ENCODE measurements around the gene COL18A1. TPM values are rescaled to one million over a fixed set of nuclear protein-coding genes. Genes with fewer than 3 reads are reported as not detected.

COL18A1 gene
- total RNA-seq, 1 experiment from 2014 or later = 3.3 TPM

DNA sequence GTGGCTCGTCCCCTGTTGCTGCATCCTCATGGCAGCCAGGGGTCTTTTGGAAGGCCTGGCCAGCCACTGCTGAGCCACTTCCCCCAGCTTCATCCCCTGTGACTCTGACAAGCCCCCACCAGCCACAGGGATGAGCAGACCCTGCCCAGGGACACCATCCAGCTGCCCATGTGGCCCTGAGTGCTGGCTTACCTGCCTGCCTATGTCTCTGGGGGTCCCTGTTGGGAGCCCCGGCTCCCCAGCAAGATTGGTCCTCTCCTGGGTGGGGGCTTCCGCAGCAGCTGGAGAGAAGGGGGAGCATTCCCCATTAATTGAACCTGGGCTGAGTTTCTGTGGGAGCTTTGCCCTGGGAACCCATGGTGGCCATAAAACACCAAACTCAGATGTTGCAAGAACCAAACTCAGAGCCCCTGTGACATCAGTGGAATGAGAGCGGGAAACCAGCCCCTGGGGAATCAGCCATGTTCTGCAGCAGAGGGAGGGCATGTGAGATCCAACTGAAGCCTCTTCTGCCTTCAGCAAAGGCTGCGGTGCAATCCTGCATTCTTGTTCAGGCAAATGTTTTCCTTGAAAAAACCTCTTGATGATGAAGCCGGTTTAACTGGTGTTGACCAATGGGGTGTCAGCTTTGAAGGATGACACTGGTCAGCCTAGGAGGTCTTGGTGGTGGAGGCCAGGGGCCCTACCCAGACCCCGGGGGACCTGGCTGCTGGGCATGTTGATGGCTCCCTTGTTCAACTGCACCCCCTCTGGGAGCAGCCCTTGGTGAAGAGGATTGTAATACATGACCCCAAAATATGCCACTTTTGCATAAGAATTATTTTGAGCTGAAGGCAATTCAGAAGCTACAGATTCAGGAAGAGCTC, 28.3 kb upstream of the COL18A1 start:
- H3K4me1 ChIP-seq (ENCODE audit: insufficient read depth, low read length, poor library complexity, severe bottlenecking) = no peaks in the 10 kb centered on the region
- H3K4me3 ChIP-seq (ENCODE audit: low read depth, low read length, poor library complexity, severe bottlenecking) = no peak overlapping the region
- no TSS peak for BruUV-seq (replicated peaks)
- DNase-seq (ENCODE audit: low spot score) = peak; percentile 37
- no peaks in the 10 kb centered on the region for H3K27me3 ChIP-seq (replicated peaks; ENCODE audit: insufficient read depth, low read depth, low read length, poor library complexity)
- H3K36me3 ChIP-seq (ENCODE audit: insufficient read depth, low read length, poor library complexity, severe bottlenecking) = no peaks in the 10 kb centered on the region
- POLR2A ChIA-PET (ENCODE audit: low non-redundant PET) = no interaction called here
- no peaks in the 10 kb centered on the region for H3K9me3 ChIP-seq (ENCODE audit: low read depth, low read length, poor library complexity, severe bottlenecking)
- CTCF ChIA-PET = no interaction called here
- intact Hi-C loops (cut with micrococcal nuclease; ENCODE audit: unreplicated experiment) = no loop called here
- H3K27ac ChIP-seq (ENCODE audit: low read depth, low read length, poor library complexity, severe bottlenecking) = no peak overlapping the region
- TF ChIP-seq CTCF (conservative IDR thresholded peaks at IDR 0.05; ENCODE audit: low read depth, low read length) = no peak
- TF ChIP-seq EZH2 (IDR thresholded peaks at IDR 0.05; ENCODE audit: borderline replicate concordance, low read depth, low read length, poor library complexity, severe bottlenecking) = no peak

DNA sequence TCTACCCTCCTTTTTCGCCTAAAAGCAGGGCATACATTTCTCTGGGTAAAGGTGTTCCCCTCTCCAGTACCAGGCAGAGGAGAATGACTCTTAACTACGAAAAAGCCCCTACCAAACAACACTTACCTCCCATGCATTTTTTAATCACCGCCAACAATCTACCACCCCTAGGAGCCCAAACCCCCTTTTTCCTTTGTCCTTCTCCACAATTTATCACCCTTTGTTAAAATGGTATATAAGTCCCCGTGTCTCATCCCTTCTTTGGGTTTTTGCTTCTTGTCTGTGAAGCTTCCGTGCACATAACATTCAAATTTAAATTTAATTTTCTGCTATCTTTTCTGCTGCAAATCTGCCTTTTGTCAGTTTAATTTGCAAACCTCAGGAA, 27.6 kb upstream of the COL18A1 start:
- no peak overlapping the region for H3K4me3 ChIP-seq (ENCODE audit: low read depth, low read length, poor library complexity, severe bottlenecking)
- BruUV-seq (replicated peaks) = no TSS peak
- H3K27me3 ChIP-seq (replicated peaks; ENCODE audit: insufficient read depth, low read depth, low read length, poor library complexity) = no peaks in the 10 kb centered on the region
- POLR2A ChIA-PET (ENCODE audit: low non-redundant PET) = no interaction called here
- intact Hi-C loops (cut with micrococcal nuclease; ENCODE audit: unreplicated experiment) = no loop called here
- no peak overlapping the region for H3K27ac ChIP-seq (ENCODE audit: low read depth, low read length, poor library complexity, severe bottlenecking)
- no peaks in the 10 kb centered on the region for H3K36me3 ChIP-seq (ENCODE audit: insufficient read depth, low read length, poor library complexity, severe bottlenecking)
- CTCF ChIA-PET = interaction anchor here (0.6 kb wide), 1 partner anchor 503 kb away, joined by 3 read pairs; no protein-coding TSS in a partner anchor
- DNase-seq (ENCODE audit: low spot score) = no peak
- TF ChIP-seq CTCF (conservative IDR thresholded peaks at IDR 0.05; ENCODE audit: low read depth, low read length) (no peak), EZH2 (IDR thresholded peaks at IDR 0.05; ENCODE audit: borderline replicate concordance, low read depth, low read length, poor library complexity, severe bottlenecking) (no peak)
- H3K4me1 ChIP-seq (ENCODE audit: insufficient read depth, low read length, poor library complexity, severe bottlenecking) = no peaks in the 10 kb centered on the region
- H3K9me3 ChIP-seq (ENCODE audit: low read depth, low read length, poor library complexity, severe bottlenecking) = no peaks in the 10 kb centered on the region

GRCh38 chr21:45377866-45378257, 27.1 kb upstream of the COL18A1 start:
- intact Hi-C loops (cut with micrococcal nuclease; ENCODE audit: unreplicated experiment) = no loop called here

More at GRCh38 chr21:45377866-45378257, 27.1 kb upstream of the COL18A1 start:
- no peaks in the 10 kb centered on the region for H3K27me3 ChIP-seq (replicated peaks; ENCODE audit: insufficient read depth, low read depth, low read length, poor library complexity)
- H3K27ac ChIP-seq (ENCODE audit: low read depth, low read length, poor library complexity, severe bottlenecking) = no peak overlapping the region
- CTCF ChIA-PET = interaction anchor here (0.6 kb wide), 1 partner anchor 503 kb away, joined by 3 read pairs; no protein-coding TSS in a partner anchor
- POLR2A ChIA-PET (ENCODE audit: low non-redundant PET) = no interaction called here
- H3K36me3 ChIP-seq (ENCODE audit: insufficient read depth, low read length, poor library complexity, severe bottlenecking) = no peaks in the 10 kb centered on the region
- H3K4me1 ChIP-seq (ENCODE audit: insufficient read depth, low read length, poor library complexity, severe bottlenecking) = no peaks in the 10 kb centered on the region
- BruUV-seq (replicated peaks) = no TSS peak
- H3K9me3 ChIP-seq (ENCODE audit: low read depth, low read length, poor library complexity, severe bottlenecking) = no peaks in the 10 kb centered on the region
- DNase-seq (ENCODE audit: low spot score) = no peak
- no peak for TF ChIP-seq EZH2 (IDR thresholded peaks at IDR 0.05; ENCODE audit: borderline replicate concordance, low read depth, low read length, poor library complexity, severe bottlenecking)
- no peak for TF ChIP-seq CTCF (conservative IDR thresholded peaks at IDR 0.05; ENCODE audit: low read depth, low read length)
- H3K4me3 ChIP-seq (ENCODE audit: low read depth, low read length, poor library complexity, severe bottlenecking) = no peak overlapping the region
